Measurements from ENCODE around the gene NTM. TPM values are rescaled to one million over a fixed set of nuclear protein-coding genes. Genes with fewer than 3 reads are reported as not detected.

NTM gene
- total and polyA plus RNA-seq, 2 donors (not counting 3 experiments of a cell fraction or from before 2014, with no cell fraction given) = 1.00 to 1.1 TPM

DNA sequence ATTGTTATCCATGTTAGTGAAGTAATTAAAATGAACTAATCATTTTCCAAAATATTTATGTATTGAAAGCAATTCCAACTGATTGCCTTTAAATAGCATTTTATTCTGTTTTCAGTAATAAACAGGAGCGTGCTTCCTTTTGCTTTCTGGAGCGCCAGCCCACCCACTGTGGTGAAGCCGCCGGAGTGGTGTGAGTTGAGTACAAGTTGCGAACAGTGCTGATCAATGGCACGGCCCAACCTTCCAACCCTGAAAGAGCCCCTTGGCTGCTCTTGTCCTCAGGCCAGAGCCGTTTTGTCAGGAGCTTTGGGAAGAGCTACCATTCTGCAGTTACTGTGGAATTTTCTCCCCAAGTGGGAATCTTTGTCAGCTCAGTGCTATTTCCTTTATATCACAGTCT is 42.8 kb downstream of the NTM start:
- Histone ChIP-seq H3K9ac (replicated peaks; ENCODE audit: extremely low read depth, insufficient read depth, low read length) (no peak overlapping the region), H3K9me1 (replicated peaks; ENCODE audit: control insufficient read depth, extremely low read depth, insufficient read depth, low read length) (no peaks in the 10 kb centered on the region), H4K20me1 (replicated peaks; ENCODE audit: control insufficient read depth, extremely low read depth, insufficient read depth, low read length) (no peaks in the 10 kb centered on the region), H2AFZ (ENCODE audit: low read depth, low read length) (no peak overlapping the region), H3K4me1 (ENCODE audit: control insufficient read depth, extremely low read depth, insufficient read depth, low read length) (no peaks in the 10 kb centered on the region), H3K79me2 (ENCODE audit: control insufficient read depth, insufficient read depth, low read length) (no peaks in the 10 kb centered on the region), H3K27ac (ENCODE audit: insufficient read depth, low read depth, low read length) (no peak overlapping the region), H3K27me3 (ENCODE audit: control insufficient read depth in 2 of 2, insufficient read depth in 2 of 2, low read length in 2 of 2) (no peaks in the 10 kb centered on the region), H3K4me2 (ENCODE audit: insufficient read depth, low read length) (no peak overlapping the region), H3K4me3 (replicated peaks in 1 of 3; ENCODE audit: insufficient read depth in 1 of 3, low read depth in 1 of 3, low read length in 3 of 3) (no peak overlapping the region), H3K9me3 (replicated peaks; ENCODE audit: control insufficient read depth, insufficient read depth, low read length) (no peaks in the 10 kb centered on the region), H3K36me3 (ENCODE audit: control insufficient read depth in 2 of 2, extremely low read depth in 1 of 2, insufficient read depth in 2 of 2, low read length in 2 of 2) (no peaks in the 10 kb centered on the region)
- no peak for TF ChIP-seq EZH2 (IDR thresholded peaks at IDR 0.05; ENCODE audit: borderline replicate concordance, low read depth, low read length, severe bottlenecking)
- TF ChIP-seq, protein P1, sequence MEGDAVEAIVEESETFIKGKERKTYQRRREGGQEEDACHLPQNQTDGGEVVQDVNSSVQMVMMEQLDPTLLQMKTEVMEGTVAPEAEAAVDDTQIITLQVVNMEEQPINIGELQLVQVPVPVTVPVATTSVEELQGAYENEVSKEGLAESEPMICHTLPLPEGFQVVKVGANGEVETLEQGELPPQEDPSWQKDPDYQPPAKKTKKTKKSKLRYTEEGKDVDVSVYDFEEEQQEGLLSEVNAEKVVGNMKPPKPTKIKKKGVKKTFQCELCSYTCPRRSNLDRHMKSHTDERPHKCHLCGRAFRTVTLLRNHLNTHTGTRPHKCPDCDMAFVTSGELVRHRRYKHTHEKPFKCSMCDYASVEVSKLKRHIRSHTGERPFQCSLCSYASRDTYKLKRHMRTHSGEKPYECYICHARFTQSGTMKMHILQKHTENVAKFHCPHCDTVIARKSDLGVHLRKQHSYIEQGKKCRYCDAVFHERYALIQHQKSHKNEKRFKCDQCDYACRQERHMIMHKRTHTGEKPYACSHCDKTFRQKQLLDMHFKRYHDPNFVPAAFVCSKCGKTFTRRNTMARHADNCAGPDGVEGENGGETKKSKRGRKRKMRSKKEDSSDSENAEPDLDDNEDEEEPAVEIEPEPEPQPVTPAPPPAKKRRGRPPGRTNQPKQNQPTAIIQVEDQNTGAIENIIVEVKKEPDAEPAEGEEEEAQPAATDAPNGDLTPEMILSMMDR (IDR thresholded peaks at IDR 0.05; ENCODE audit: extremely low read depth in 1 of 2, insufficient read depth in 1 of 2, low read depth in 1 of 2, low read length in 2 of 2) = no peak
- no TSS peak for BruUV-seq (replicated peaks)
- ChIA-PET POLR2A (no interaction called here), CTCF (no interaction called here)
- FAIRE-seq = no peak
- DNase-seq (ENCODE audit: low read depth, low spot score) = no peak
- dilution Hi-C loops (cut with MboI; ENCODE audit: extremely low pct_ligation_motif_present, low sequenced_read_pairs) = no loop called here
- intact Hi-C loops (cut with micrococcal nuclease) = no loop called here

DNA sequence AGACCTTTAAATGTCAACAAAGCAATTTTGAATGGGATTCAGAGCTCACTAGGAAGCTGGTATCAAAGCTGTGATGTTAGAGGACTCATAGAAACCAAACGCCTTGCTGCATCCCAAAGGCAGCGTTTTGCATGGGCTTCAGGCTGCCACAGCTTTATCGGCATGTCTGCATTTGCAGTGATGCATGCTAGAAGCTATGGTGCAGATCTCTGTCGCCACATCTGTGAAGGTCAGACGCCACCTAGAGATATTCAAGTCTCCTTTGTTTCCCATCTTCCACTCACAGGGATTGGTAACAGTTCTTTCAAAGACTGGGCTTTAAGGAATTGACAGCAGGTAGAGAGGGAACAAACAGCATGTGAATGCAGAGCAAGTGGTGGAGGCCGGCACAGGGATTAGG is 47.8 kb downstream of the NTM start:
- CTCF ChIA-PET = no interaction called here
- Histone ChIP-seq H3K9ac (replicated peaks; ENCODE audit: extremely low read depth, insufficient read depth, low read length) (no peak overlapping the region), H3K4me1 (ENCODE audit: control insufficient read depth, extremely low read depth, insufficient read depth, low read length) (no peaks in the 10 kb centered on the region), H3K36me3 (ENCODE audit: control insufficient read depth in 2 of 2, extremely low read depth in 1 of 2, insufficient read depth in 2 of 2, low read length in 2 of 2) (no peaks in the 10 kb centered on the region), H3K4me3 (replicated peaks in 1 of 3; ENCODE audit: insufficient read depth in 1 of 3, low read depth in 1 of 3, low read length in 3 of 3) (no peak overlapping the region), H3K4me2 (ENCODE audit: insufficient read depth, low read length) (no peak overlapping the region), H3K27me3 (ENCODE audit: control insufficient read depth in 2 of 2, insufficient read depth in 2 of 2, low read length in 2 of 2) (no peaks in the 10 kb centered on the region), H3K9me3 (replicated peaks; ENCODE audit: control insufficient read depth, insufficient read depth, low read length) (peaks cover 2% of the 10 kb centered on the region), H2AFZ (ENCODE audit: low read depth, low read length) (no peak overlapping the region), H4K20me1 (replicated peaks; ENCODE audit: control insufficient read depth, extremely low read depth, insufficient read depth, low read length) (no peaks in the 10 kb centered on the region), H3K27ac (ENCODE audit: insufficient read depth, low read depth, low read length) (no peak overlapping the region), H3K79me2 (ENCODE audit: control insufficient read depth, insufficient read depth, low read length) (no peaks in the 10 kb centered on the region), H3K9me1 (replicated peaks; ENCODE audit: control insufficient read depth, extremely low read depth, insufficient read depth, low read length) (no peaks in the 10 kb centered on the region)
- BruUV-seq (replicated peaks) = no TSS peak
- FAIRE-seq (no peak), DNase-seq (ENCODE audit: low read depth, low spot score) (no peak)
- POLR2A ChIA-PET = no interaction called here
- intact Hi-C loops (cut with micrococcal nuclease) (no loop called here), dilution Hi-C loops (cut with MboI; ENCODE audit: extremely low pct_ligation_motif_present, low sequenced_read_pairs) (no loop called here)
- no peak for TF ChIP-seq POLR2A (IDR thresholded peaks at IDR 0.05; ENCODE audit: low read depth, low read length)
- no peak for TF ChIP-seq POLR2AphosphoS5 (IDR thresholded peaks at IDR 0.05; ENCODE audit: insufficient read depth, low read depth, low read length)
- TF ChIP-seq JUN (IDR thresholded peaks at IDR 0.05; ENCODE audit: borderline replicate concordance, insufficient read depth, insufficient read length, low read depth) = no peak
- no peak for TF ChIP-seq FOS (IDR thresholded peaks at IDR 0.05; ENCODE audit: borderline replicate concordance, insufficient read depth, low read length)
- TF ChIP-seq, protein P1 (IDR thresholded peaks at IDR 0.05; ENCODE audit: extremely low read depth in 1 of 2, insufficient read depth in 1 of 2, low read depth in 1 of 2, low read length in 2 of 2) = no peak
- TF ChIP-seq EZH2 (IDR thresholded peaks at IDR 0.05; ENCODE audit: borderline replicate concordance, low read depth, low read length, severe bottlenecking) = no peak
- no peak for TF ChIP-seq GATA2 (IDR thresholded peaks at IDR 0.05; ENCODE audit: insufficient read depth, insufficient read length, low read depth, low read length)
- TF ChIP-seq, protein P2, sequence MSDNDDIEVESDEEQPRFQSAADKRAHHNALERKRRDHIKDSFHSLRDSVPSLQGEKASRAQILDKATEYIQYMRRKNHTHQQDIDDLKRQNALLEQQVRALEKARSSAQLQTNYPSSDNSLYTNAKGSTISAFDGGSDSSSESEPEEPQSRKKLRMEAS (IDR thresholded peaks at IDR 0.05; ENCODE audit: insufficient read depth, insufficient read length) = no peak
- no peak for TF ChIP-seq MYC (IDR thresholded peaks at IDR 0.05; ENCODE audit: low read depth, low read length)

All from endothelial cell of umbilical vein (primary cell).